HG03060 (cell line): ENCODE measurements around the gene C16orf87.
"Not testable (repeated sequence)": the region's sequence is repeated elsewhere in the genome, so short reads cannot be mapped to it uniquely, and the experiment has no call there.

Experiments
- ATAC-seq: cut with Tn5 transposase; IDR thresholded peaks from one replicate; pipeline ENCODE4 v1.9.1; 2021; ENCODE audit warnings: low read depth, moderate number of reproducible peaks; ENCODE audit not compliant: unreplicated experiment

Gene C16orf87, protein sequence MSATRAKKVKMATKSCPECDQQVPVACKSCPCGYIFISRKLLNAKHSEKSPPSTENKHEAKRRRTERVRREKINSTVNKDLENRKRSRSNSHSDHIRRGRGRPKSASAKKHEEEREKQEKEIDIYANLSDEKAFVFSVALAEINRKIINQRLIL

DNA sequence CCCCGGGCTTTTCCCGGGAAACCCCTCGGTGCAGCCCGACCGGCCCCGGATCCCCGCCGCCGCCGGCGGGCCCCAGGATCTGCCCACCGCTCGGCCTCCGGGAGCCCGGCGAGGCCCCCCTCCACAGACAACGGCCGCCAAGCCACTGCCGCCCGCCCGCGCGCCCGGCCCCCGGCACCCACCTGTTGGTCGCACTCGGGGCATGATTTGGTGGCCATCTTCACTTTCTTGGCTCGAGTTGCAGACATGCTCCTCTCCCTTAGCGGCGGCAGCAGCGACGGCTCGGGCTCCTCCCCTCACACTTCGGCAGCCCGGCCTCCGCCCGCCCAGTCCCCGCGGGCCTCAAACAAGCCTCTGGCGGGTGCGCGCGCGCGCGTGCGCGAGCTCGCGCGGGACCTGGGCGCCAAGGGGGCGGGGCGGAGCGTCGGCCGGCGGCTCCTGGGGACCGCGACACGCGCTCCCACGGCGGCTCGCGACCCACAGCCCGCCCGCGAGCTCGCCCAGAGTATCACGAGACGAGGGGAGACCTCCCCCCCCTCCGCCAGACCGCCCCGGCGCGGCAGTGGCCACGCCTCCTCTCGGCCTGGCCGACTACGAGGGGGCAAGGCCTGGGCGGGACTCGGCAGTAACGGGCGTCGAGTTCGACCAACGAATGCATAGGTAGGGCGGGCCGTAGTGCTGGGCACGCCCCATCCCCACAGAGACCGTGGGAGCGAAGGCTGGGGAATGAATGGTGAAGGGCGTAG, at the start of gene C16orf87:
C16orf87 (minus strand) TSS at position 279 of the 746 bp plus-strand sequence; CDS start at position 248, 31 bp downstream.
- ATAC-seq, result peak; percentile 88

DNA sequence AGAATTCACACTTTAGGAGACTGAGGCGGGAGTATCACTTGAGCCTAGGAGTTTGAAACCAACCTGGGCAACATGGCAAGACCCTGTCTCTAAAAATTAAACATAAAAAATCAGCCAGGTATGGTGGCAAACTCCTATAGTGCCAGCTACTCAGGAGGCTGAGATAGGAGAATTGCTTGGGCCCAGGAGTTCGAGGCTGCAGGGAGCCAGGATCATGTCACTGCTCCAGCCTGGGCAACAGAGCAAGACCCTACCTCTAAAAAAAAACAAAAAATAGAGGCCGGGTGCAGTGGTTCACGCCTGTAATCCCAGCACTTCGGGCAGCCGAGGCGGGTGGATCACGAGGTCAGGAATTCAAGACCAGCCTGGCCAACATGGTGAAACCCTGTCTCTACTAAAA, 44.3 kb upstream of the C16orf87 start:
- ATAC-seq, result no peak

DNA sequence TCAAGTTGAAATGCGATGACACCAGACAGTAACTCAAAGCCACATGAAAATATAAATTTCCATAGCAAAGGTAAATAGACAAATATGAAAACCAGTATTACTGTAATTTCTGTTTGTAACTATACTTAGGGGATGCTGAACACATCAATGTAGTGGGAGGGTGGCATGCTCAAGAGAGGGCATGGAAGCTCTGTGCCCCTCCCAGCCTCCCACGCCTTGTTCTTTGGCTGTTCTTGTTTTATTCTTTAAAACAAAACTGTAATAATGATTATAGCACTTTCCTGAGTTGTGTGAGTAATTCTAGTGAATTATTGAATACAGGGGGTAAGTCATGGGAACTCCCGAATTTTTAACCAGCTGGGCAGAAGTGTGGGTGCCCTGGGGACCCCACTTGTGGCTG, 42.2 kb upstream of the C16orf87 start:
- ATAC-seq, result no peak

DNA sequence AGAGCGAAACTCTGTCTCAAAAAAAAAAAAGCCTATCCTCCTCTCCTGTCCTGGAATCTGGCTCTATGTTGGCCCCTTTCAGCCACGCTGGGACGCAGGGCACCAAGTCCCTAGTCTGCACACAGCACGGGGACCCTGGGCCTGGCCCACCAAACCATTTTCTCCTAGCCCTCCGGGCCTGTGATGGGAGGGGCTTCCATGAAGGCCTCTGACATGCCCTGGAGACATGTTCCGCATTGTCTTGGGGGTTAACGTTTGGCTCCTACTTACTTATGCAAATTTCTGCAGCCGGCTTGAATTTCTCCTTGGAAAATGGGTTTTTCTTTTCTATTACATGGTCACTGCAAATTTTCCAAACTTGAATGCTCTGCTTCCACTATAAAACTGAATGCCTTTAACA, 40.6 kb upstream of the C16orf87 start:
- ATAC-seq, result no peak

DNA sequence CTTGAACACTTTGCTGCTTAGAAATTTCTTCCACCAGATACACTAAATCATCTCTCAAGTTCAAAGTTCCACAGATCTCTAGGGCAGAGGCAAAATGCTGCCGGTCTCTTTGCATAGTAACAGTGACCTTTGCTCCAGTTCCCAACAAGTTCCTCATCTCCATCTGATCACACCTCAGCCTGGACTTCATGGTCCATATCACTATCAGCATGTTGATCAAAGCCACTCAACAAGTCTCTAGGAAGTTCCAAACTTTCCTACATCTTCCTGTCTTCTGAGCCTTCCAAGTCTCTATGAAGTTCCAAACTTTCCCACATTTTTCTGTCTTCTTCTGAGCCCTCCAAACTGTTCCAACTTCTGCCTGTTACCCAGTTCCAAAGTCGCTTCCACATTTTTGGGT, 37.9 kb upstream of the C16orf87 start:
- ATAC-seq, result not testable (repeated sequence)

DNA sequence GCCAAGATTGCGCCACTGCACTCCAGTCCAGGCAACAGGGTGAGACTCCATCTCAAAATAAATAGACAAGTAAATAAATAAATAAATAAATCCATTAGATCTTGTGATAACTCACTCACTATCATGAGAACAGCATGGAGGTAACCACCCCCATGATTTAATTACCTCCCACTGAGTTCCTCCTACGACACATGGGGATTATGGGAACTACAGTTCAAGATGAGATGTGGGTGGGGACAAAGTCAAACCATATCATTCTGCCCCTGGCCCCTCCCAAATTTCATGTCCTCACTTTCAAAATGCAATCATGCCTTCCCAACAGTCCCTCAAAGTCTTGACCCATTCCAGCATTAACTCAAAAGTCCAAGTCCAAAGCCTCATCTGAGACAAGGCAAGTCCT, 36.5 kb upstream of the C16orf87 start:
- not testable (repeated sequence) for ATAC-seq

DNA sequence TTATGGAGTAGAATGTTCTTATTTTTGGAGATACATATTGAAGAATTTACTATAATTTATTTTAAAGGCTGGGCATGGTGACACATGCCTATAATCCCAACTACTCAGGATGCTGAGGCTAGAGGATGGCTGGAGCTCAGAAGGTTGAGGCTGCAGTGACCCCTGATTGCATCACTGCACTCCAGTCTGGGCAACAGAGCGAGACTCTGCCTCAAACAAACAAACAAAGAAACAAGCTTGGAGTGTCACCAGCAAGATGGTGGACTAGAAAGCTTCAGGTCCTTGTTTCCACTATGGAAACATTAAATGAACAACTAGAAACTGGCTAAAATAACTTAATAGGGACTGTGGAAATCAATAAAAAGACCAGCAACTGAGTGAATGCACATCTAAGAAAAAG, 35.3 kb upstream of the C16orf87 start:
- no peak for ATAC-seq

DNA sequence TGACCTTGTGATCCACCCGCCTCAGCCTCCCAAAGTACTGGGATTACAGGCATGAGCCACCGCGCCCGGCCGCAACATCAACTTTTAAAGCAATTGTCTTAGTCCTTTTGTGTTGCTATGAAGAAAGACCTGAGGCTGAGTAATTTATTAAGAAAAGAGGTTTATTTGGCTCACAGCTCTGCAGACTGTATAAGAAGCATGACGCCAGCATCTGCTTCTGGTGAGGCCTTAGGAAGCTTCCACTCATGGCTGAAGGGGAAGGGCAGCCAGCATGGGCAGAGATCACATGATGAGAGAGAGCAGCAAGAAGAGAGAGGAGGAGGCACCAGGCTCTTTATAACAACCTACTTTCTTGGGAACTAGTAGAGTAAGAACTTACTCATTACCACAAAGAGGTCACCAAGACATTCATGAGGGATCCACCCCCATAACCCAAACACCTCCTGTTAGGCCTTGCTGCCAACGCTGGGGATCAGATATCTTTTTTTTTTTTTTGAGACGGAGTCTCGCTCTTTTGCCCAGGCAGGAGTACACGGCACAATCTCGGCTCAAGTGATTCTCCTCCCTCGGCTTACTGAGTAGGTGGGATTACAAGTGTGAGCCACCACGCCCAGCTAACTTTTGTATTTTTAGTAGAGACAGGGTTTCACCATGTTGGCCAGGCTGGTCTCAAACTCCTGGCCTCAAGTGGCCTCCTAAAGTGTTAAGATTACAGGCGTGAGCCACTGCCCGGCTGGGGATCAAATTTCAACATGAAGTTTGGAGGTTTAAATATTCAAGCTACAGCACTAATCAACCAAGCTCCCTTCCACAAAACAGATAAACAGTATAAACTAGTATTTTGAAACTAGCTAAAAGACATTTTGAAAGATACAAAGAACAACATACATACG, 31.8 kb upstream of the C16orf87 start:
- no peak for ATAC-seq

DNA sequence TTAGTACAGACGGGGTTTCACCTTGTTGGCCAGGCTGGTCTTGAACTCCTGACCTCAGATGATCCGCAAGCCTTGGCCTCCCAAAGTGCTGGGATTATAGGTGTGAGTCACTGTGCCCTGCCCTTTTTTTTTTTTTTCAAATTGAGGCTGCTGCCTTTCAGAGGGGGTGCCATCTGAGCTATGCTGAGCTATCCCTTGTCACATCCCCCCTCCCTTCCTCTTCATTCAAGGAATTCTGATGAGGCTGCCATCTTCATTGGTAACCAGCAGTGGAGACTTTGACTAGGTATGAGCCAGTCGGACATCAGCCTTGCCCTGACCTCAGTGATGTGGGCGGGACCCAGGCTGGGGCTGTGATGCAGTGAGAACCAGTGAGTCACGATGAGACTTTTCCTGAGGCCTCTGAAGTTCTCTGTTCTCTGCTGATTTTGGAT, 28.8 kb upstream of the C16orf87 start:
- ATAC-seq, result no peak

DNA sequence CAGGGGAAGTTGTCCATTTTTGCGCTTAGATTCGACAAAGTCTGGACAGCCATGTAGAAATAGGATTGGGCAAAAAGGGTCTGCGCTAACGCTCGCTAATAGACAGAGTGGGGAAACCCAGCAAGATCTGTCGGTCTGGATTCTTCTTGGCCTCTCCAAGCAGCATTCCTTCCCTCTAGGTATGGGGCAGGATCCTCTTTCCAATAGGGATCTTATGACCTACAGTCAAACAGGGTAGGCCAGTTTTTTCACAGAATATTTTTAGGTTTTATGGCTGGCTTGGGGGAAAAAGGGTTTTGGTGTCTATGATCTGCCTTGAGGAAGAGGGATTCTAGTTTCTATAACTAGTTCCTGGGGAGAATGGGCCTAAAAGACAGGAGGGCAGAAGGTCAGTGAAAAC, 27.2 kb upstream of the C16orf87 start:
- no peak for ATAC-seq

DNA sequence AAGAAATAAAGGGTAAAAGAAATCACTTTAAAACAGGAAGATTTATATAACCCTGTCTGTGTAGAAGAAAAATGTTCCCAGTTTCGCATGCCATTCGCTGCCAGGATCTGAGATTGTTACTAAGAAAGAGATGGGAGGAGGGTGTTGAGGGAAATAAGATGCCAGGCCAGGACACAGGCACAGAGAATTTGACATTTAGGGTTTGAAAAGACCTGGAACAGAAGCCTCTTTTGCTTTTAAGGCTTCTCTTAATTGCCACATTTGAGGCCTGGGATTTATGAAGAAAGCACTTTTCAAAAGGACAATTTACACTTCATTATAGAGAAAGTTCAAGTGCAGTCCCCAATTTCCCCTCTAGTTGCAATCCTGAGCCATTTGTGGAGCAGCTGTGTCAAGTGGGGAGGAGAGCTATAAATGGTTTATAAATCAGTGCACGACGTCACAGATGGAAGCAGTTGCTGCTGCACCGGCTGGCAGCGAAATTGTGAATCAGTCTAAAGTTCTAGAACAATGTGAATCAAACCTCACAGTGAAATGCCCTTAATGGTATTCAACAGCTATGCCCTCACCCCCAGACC, 26.5 kb upstream of the C16orf87 start:
- no peak for ATAC-seq

DNA sequence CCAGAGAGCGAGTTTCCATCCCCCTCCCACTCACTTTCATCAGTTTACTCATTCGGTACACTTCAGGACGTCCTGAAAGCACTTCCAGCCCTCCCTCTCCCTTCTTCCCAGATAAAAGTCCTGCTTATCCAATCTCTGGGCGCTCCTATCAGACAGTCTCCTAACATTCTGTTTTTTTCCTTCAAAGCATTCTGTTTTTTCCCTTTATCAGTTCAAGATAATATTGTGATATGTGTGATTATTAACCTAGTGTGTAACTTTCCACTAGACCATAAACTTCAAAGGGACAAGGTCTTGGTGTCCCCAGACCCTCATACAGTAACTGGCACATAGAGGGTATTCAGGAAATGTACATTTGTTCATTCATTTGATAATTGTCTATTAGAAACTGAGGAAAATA, 24.4 kb upstream of the C16orf87 start:
- ATAC-seq, result no peak

DNA sequence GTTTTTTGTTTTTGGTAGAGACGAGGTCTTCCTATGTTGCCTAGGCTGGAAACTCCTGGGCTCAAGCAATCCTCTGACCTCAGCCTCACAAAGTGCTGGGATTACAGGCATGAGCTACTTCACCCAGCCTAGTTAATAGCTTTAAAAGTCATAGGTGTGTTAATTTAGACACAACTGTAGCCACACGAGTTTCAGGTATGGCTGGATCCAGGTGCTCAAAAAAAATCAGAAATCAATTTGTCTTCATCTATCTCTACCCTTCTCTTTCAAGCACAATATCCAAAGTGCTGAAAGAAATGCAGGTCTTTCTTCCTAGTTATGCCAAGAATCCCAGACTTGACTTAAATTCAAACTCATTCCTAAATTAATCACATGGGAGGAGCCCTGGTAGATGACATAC, 23.9 kb upstream of the C16orf87 start:
- ATAC-seq, result no peak

DNA sequence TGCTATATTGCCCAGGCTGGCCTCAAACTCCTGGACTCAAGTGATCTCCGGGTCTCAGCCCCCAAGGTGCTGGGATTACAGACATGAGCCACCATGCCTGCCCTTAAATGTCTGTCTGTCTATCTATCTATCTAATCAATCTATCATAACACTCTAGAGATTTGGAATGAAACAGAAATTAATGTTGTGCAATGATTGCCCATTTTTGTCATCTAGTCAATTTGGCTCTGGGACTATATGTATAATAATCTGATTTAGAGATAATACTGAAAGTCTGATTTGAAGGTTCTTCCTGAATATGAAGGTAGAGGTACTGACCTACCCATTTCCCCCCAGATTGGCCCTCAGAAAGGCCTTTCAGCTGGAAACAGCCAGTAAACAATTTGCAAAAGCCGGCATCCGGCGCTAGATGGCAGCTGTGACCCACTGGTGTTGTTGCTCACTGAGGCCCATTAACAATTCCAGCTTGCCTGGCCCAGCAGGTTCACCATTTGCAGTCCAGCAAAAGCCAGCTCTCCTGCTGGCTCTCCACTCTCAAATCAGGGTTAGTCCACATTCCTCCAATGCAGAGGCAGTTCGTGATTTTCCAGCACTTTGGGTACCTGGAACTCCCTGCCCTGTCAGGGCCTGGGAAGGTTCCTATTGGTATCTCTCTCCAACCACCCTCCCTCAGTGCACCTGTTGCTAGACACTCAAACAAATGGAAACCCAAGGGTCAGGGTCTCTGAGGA, 22.9 kb upstream of the C16orf87 start:
- no peak for ATAC-seq

DNA sequence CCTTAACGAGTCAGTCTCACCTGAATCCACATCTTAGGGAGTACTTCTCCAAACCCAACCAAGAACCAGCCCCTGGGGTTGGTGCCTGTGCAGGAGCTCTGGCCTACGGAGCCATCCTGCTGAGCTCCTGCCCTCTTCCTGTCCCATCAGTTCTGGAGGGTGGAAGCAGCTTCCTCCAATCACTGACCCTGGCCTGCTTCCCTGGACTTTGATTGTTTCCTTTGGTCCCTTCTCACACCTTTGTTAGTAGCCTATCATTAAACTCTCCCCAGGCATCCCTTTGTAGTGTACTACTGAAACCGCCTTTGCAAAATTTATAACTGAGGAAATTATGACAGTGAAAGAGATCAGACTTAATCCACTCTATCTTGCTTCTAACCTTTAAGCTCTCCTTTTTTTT, 21.1 kb upstream of the C16orf87 start:
- no peak for ATAC-seq

DNA sequence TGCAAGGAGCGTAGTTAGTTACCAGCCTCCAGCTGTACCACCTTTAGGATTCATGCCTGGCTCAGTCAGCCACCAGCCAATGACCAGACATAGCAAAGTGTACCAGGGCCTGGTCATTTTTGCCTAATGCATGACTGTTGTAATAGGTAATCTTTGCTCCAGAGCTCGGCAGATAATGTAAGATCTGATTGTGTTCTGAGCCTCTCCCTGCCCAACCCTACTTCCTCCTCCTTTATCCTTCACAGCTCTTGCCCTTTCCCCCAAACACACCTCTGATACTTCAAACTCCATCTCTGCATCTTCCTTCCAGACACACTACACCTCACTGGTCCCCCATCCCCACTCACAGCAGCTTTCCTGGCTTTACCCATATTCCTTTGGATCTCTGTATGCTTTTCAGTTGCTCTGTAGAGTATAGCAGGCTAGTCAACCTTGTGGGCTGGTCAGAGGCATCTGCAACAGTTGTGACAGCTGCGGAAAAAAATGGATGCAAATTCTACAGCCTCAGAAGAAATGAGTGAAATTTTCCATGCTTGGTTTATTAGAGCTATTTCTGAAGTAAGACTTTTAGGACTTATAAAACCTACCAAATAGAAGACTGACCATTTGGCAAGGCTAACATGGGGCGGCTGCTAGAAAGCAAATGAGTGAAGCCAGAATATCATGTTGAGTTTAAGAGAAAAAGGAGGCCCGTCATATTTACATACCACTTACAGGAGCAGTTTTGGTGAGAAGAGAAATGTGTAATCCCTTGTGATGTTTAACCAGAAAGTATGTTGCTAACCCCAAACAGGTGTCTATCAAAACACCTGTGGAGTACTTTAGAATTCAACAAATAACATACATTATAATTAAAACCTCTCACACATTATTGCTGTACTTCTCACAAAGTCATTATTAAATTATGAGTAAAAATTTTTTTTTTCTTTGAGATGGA, 19.9 kb upstream of the C16orf87 start:
- ATAC-seq, result no peak

DNA sequence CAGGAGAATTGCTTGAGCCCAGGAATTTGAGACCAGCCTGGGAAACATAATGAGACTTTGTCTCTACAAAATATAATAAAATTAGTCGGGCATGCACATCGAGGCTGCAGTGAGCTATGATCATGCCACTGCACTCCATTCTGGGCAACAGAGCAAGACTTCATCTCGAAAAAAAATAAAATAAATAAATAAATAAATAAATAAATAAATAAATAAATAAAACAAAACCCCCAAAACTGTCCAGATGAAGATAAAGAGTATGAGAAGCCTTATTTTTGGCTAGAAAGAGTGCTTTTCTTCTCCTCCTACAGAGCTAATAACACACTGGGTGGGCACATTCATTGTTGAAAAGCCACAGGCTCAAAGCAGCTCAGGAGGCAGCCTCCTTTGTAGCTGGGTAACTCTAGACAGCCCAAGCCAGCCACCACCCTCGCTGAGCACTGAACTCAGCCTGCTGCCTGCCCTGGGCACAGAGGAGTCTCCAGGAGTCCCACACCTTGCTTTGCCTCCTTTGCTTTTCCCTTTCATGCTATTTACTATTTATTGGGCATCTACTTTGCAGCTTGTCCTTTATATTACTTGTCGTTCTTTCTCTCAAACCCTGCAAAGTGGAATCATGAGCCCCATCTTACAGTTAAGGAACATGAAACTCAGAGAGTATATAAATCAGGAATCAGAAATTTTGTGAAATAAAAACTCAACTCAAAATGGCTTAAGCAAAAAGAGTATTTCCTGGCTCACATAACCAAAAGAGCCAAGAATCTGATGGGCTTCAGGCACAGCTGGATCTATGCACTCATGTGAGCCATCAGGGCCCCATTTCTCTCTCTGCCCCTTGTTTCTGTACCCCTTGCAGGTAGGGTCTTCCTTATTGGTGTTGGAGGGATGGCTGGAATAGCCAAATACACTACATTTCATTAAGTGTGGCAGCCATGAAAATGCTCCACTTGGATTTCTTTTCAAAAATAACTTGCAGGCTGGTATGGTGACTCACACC, 18.1 kb upstream of the C16orf87 start:
- ATAC-seq, result no peak

DNA sequence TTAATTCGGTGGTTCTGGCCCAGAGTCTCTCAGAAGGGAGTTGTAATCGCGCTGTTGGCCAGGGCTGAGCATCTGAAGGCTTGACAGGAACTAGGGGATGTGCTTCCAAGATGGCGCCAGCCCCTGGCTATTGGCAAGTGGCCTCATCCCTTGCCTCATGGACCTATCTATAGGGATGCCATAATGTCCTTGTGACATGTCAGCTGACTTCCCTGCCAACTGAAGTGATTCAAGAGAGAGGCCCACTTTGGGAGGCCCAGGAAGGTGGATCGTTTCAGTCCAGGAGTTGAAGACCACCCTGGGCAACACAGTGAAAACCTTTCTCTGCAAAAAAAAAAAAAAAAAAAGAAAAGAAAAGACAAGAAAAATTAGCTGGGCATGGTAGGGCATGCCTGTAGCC, 15.0 kb upstream of the C16orf87 start:
- ATAC-seq, result no peak
